SK-N-SH (cell line): ENCODE data around the gene SLC16A12. TPM values are rescaled to one million over a fixed set of nuclear protein-coding genes. Genes with fewer than 3 reads are reported as not detected.

ENCODE experiments used
- polyA plus RNA-seq, 3 experiments: library from polyadenylated mRNA; depleted of rRNA; stranded (reverse); fragments of >200 nt; gene quantifications; 2 replicates each; pipeline ENCODE4 v1.2.3, GENCODE V29; 2012

Gene SLC16A12
- polyA plus RNA-seq, 1 of the 3 experiments (the other 2 are of a cell fraction) = 0.13 TPM

Other genes starting within 250 kb of the SLC16A12 start
- gene IFIT2, start 233.5 kb downstream of the SLC16A12 start, polyA plus RNA-seq (2012; rRNA removed) = 0.99 and 1.2 TPM in 2 replicates
- 3.2 and 4.0 TPM in 2 replicates for gene IFIT3, start 207.6 kb downstream of the SLC16A12 start, polyA plus RNA-seq (2012; rRNA removed)
- 0.03 TPM in 1 of 2 replicates, not detected in the other for gene IFIT1B, start 157.5 kb downstream of the SLC16A12 start, polyA plus RNA-seq (2012; rRNA removed)
- gene IFIT1, start 143.0 kb downstream of the SLC16A12 start, polyA plus RNA-seq (2012; rRNA removed) = 4.4 and 5.7 TPM in 2 replicates
- gene IFIT5, start 121.0 kb downstream of the SLC16A12 start, polyA plus RNA-seq (2012; rRNA removed) = 2.7 and 3.6 TPM in 2 replicates
- gene PANK1, start 109.6 kb upstream of the SLC16A12 start, polyA plus RNA-seq (2012; rRNA removed) = 4.2 and 4.9 TPM in 2 replicates
- gene KIF20B, start 166.0 kb upstream of the SLC16A12 start, polyA plus RNA-seq (2012; rRNA removed) = 1.5 and 2.0 TPM in 2 replicates